K562 (cell line): ENCODE measurements around the gene SH3YL1. TPM values are rescaled to one million over a fixed set of nuclear protein-coding genes. Genes with fewer than 3 reads are reported as not detected.

ENCODE experiments used
- ATAC-seq: fragments of 200-7000 bp; cut with Tn5 transposase; 3 replicates; pipeline ENCODE4 v1.9.1; 2020; ENCODE audit warnings: moderate library complexity
- BruUV-seq: library from RNA; stranded (reverse); fragments of 400-500 nt; replicated peaks from 2 replicates; lab custom pipeline; 2021; lab: Mats Ljungman, UMichigan
- CTCF ChIA-PET: fragments of 300-600 bp; formaldehyde crosslinking; extraction: SDS; loops from one replicate; lab custom pipeline; 2021; ENCODE audit warnings: low intra/inter-chr PET ratio; lab: Yijun Ruan, JAX
- POLR2A ChIA-PET: fragments of 300-600, 350-650 bp; sonication (Branson Sonifier 250); formaldehyde crosslinking; extraction: SDS; loops from one replicate; lab custom pipeline; 2021; ENCODE audit warnings: antibody characterized with exemption, inconsistent platforms; lab: Yijun Ruan, JAX
- DNase-seq, 4 experiments: peaks; one replicate each; pipeline versions ENCODE4 v3.0.0 to v3.0.0-alpha.2; 2011 to 2018; ENCODE audit warnings: low spot score in 3 of 4, mixed read lengths in 3 of 4; ENCODE audit errors: extremely low read depth in 1 of 4
- FAIRE-seq: peaks from 2 replicates; lab custom pipeline; 2011; peaks lifted over from hg19 to GRCh38; lab: Jason Lieb, UNC
- H2AFZ ChIP-seq: 2 replicates; pipeline ENCODE4 v1.6.0; 2011; ENCODE audit warnings: low read depth, low read length, control low read depth, inconsistent platforms
- H3K27ac ChIP-seq: fragments of 200-600 bp; 3 replicates; pipeline ENCODE4 v1.8.0; 2011; ENCODE audit warnings: low read depth, mild to moderate bottlenecking, control low read depth, inconsistent platforms, low read length, moderate library complexity, mixed read lengths; ENCODE audit errors: extremely low read depth
- H3K27me3 ChIP-seq, 2 experiments: fragments of 300-600 bp in 1 of 2; 2 replicates in 1 of 2; 3 replicates in 1 of 2; pipeline versions ENCODE4 v1.6.0 to v1.8.0; 2011; ENCODE audit warnings: inconsistent platforms in 2 of 2, low read length in 2 of 2, mild to moderate bottlenecking in 1 of 2, mixed read lengths in 1 of 2, moderate library complexity in 1 of 2; ENCODE audit not compliant: control insufficient read depth in 2 of 2, insufficient read depth in 2 of 2
- H3K36me3 ChIP-seq: fragments of 300-600 bp; 3 replicates; pipeline ENCODE4 v1.8.0; 2011; ENCODE audit warnings: mild to moderate bottlenecking, low read length, inconsistent platforms; ENCODE audit not compliant: control insufficient read depth, insufficient read depth
- H3K4me1 ChIP-seq, 2 experiments: fragments of 200-600 bp in 1 of 2; replicated peaks in 1 of 2; 2 replicates in 1 of 2; 3 replicates in 1 of 2; pipeline versions ENCODE4 v1.5.1 to v1.8.0; 2011; ENCODE audit warnings: inconsistent platforms in 2 of 2, low read length in 2 of 2, mild to moderate bottlenecking in 1 of 2, mixed read lengths in 1 of 2, moderate library complexity in 1 of 2; ENCODE audit not compliant: control insufficient read depth in 2 of 2, insufficient read depth in 2 of 2
- H3K4me2 ChIP-seq: 2 replicates; pipeline ENCODE4 v1.6.1; 2011; ENCODE audit warnings: low read length, control low read depth, inconsistent platforms, mixed read lengths; ENCODE audit not compliant: insufficient read depth
- H3K4me3 ChIP-seq: fragments of 200-600 bp; sonication (generic), shearing (Covaris generic); 2 replicates; pipeline ENCODE4 v1.5.1; 2016; ENCODE audit warnings: control low read depth, inconsistent platforms
- H3K79me2 ChIP-seq: fragments of 200-600 bp; 3 replicates; pipeline ENCODE4 v1.8.0; 2011; ENCODE audit warnings: low read length, inconsistent platforms; ENCODE audit not compliant: control insufficient read depth, insufficient read depth
- H3K9ac ChIP-seq, 2 experiments: 2 replicates each; pipeline versions ENCODE4 v1.6.0 to v1.6.1; 2011; ENCODE audit warnings: low read depth in 2 of 2, low read length in 2 of 2, control low read depth in 1 of 2, inconsistent platforms in 1 of 2, mild to moderate bottlenecking in 1 of 2, mixed read lengths in 1 of 2; ENCODE audit not compliant: insufficient read depth in 1 of 2
- H3K9me1 ChIP-seq: one replicate; pipeline ENCODE4 v1.6.0; 2011; ENCODE audit warnings: inconsistent platforms, mild to moderate bottlenecking, low read length, moderate library complexity; ENCODE audit not compliant: control insufficient read depth, insufficient read depth
- H3K9me3 ChIP-seq: replicated peaks from 2 replicates; pipeline ENCODE4 v1.5.1; 2011; ENCODE audit warnings: low read depth, low read length, inconsistent platforms; ENCODE audit not compliant: control insufficient read depth, insufficient read depth
- H4K20me1 ChIP-seq: replicated peaks from 2 replicates; pipeline ENCODE4 v1.6.1; 2011; ENCODE audit warnings: low read length, inconsistent platforms, mixed read lengths; ENCODE audit not compliant: control insufficient read depth, insufficient read depth
- EHMT2 ChIP-seq: fragments of 450-650 bp; IDR thresholded peaks from 2 replicates; pipeline ENCODE4 v1.6.1; 2018; ENCODE audit warnings: antibody characterized with exemption
- FOXM1 ChIP-seq, 2 experiments: fragments of 450-650 bp in 1 of 2; sonication (generic) in 1 of 2; formaldehyde crosslinking in 1 of 2; IDR thresholded peaks; 2 replicates each; pipeline versions ENCODE4 v1.6.1 to v1.9.0; 2017 to 2022; ENCODE audit warnings: low read depth in 2 of 2, mild to moderate bottlenecking in 2 of 2, missing genetic modification reagents in 1 of 2, moderate library complexity in 1 of 2
- HNRNPK ChIP-seq: fragments of 200-400 bp; formaldehyde crosslinking; IDR thresholded peaks from one replicate; pipeline ENCODE4 v1.6.1; 2018; ENCODE audit warnings: mild to moderate bottlenecking, low read depth, low read length; ENCODE audit not compliant: poor library complexity, severe bottlenecking
- HSF4 ChIP-seq: fragments of 250-450 bp; sonication (Bioruptor Pico); IDR thresholded peaks from 2 replicates; pipeline ENCODE4 v2.1.2; 2022; ENCODE audit warnings: mild to moderate bottlenecking, moderate library complexity, borderline replicate concordance
- MTA1 ChIP-seq: fragments of 450-650 bp; IDR thresholded peaks from 2 replicates; pipeline ENCODE4 v1.6.1; 2017; ENCODE audit warnings: borderline replicate concordance
- RBM14 ChIP-seq: fragments of 200-400 bp; formaldehyde crosslinking; IDR thresholded peaks from 2 replicates; pipeline ENCODE4 v1.6.1; 2018; ENCODE audit warnings: low read depth, mild to moderate bottlenecking, low read length, moderate library complexity, borderline replicate concordance; ENCODE audit not compliant: insufficient read depth
- SIN3A ChIP-seq, 2 experiments: fragments of 150-350 bp in 1 of 2; IDR thresholded peaks; 2 replicates each; pipeline ENCODE4 v1.6.1; 2011 to 2016; ENCODE audit warnings: borderline replicate concordance in 2 of 2, low read depth in 2 of 2, low read length in 2 of 2, mild to moderate bottlenecking in 2 of 2, moderate library complexity in 2 of 2; ENCODE audit not compliant: control insufficient read depth in 1 of 2
- TBL1XR1 ChIP-seq, 2 experiments: IDR thresholded peaks; 2 replicates each; pipeline ENCODE4 v1.6.1; 2012; ENCODE audit warnings: improper control_type of control experiment in 2 of 2, low read length in 2 of 2, mild to moderate bottlenecking in 1 of 2
- ZSCAN32 ChIP-seq: fragments of 450-650 bp; formaldehyde crosslinking; IDR thresholded peaks from 2 replicates; pipeline ENCODE4 v1.4.0; 2020; ENCODE audit warnings: mild to moderate bottlenecking, moderate library complexity
- WGBS: fragments of 100-300 bp; shearing (Covaris generic); methylation state at CpG from one replicate; pipeline ENCODE4 v1.1.6; 2016; ENCODE audit warnings: low coverage, mixed read lengths; ENCODE audit not compliant: insufficient coverage; ENCODE audit errors: missing lambda C conversion rate; 5-methylcytosine and 5-hydroxymethylcytosine counted together
- in situ Hi-C: fragments of 300-500 bp; cut with MboI; formaldehyde crosslinking; loops from 4 replicates; pipeline ENCODE4 v1.15.0; 2018; ENCODE audit warnings: inconsistent platforms, mixed read lengths
- intact Hi-C: fragments of 100-400 bp; cut with micrococcal nuclease; formaldehyde crosslinking; loops from 2 replicates; pipeline ENCODE4 v1.14.2; 2022
- polyA plus RNA-seq, 8 experiments: library from polyadenylated mRNA; depleted of rRNA in 4 of 8; stranded (reverse) in 5 of 8; unstranded in 3 of 8; fragments of >200 nt; fragmentation: Nextera tagmentation in 2 of 8; fragmentation: Illumina TruSeq in 1 of 8; extraction: Ambion mirVana in 2 of 8; extraction: Trizol in 1 of 8; gene quantifications; 2 replicates each; pipeline versions ENCODE4 v1.2.1 to v1.2.3, GENCODE V29; 2011 to 2014; ENCODE audit warnings: inconsistent platforms in 1 of 8, missing spikeins in 1 of 8
- total RNA-seq, 7 experiments: library from RNA; depleted of rRNA in 6 of 7; stranded (reverse); fragments of >200 nt in 6 of 7; fragmentation: Illumina TruSeq in 2 of 7; extraction: Trizol in 2 of 7; gene quantifications; 2 replicates each; pipeline versions ENCODE4 v1.2.1 to v1.2.3, GENCODE V29; 2011 to 2021; ENCODE audit warnings: low replicate concordance in 1 of 7
- TF ChIP-seq, protein P1 (sequence below): fragments of 250-450 bp; sonication (Bioruptor Pico); IDR thresholded peaks from 2 replicates; pipeline ENCODE4 v1.8.0; 2021; ENCODE audit warnings: mild to moderate bottlenecking, moderate library complexity
- TF ChIP-seq, protein P2 (sequence below): fragments of 200-800 bp; sonication (Bioruptor generic); IDR thresholded peaks from 2 replicates; pipeline ENCODE4 v1.6.1; 2017; ENCODE audit warnings: missing genetic modification characterization, missing compliant biosample characterization
- TF ChIP-seq, protein P3 (sequence below): sonication (generic); formaldehyde crosslinking; IDR thresholded peaks from 2 replicates; pipeline ENCODE4 v1.8.0; 2022; ENCODE audit warnings: missing genetic modification reagents, mild to moderate bottlenecking, borderline replicate concordance
- TF ChIP-seq, protein P4 (sequence below): sonication (generic); formaldehyde crosslinking; IDR thresholded peaks from 2 replicates; pipeline ENCODE4 v1.8.1; 2023; ENCODE audit warnings: mild to moderate bottlenecking, missing genetic modification reagents
- TF ChIP-seq, protein P5 (sequence below): fragments of 450-650 bp; formaldehyde crosslinking; IDR thresholded peaks from 2 replicates; pipeline ENCODE4 v1.4.0; 2022; ENCODE audit warnings: mild to moderate bottlenecking, moderate library complexity

SH3YL1 gene
- total and polyA plus RNA-seq, 9 of the 15 experiments (the other 6 are each of a cell fraction or from before 2014, with no cell fraction given): 3.9 to 7.8 (median 5.3) TPM

DNA sequence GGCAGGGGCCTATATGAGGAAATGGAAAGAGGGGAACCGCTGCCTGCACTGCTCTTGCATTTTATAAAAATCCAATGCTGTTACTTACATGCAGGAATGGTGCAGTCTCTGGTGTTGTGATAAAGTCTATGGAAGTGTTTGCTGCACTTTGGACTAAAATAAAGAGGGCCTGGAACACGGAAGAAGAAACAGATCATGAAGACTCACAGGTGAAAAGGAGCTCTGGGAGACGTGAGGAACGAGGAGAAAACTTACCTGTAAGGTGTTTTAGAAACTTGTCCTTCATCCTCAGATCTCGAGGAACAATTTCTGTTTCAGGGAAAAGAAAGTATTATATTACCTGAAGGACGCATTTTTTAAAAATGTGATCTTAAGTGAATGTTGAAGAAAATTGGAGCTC is 22.2 kb upstream of the SH3YL1 start:
- WGBS: 76% methylated on average over 5 of the region's 6 CpGs
- ChIA-PET POLR2A (no interaction called here), CTCF (no interaction called here)
- peaks cover 15% of the 10 kb centered on the region; the same call in 2 of the 3 replicates for H3K36me3 ChIP-seq
- no peak overlapping the region for H3K4me2 ChIP-seq
- H3K79me2 ChIP-seq: no peaks in the 10 kb centered on the region
- H3K27ac ChIP-seq: no peak overlapping the region
- no peaks in the 10 kb centered on the region for H4K20me1 ChIP-seq
- BruUV-seq: no TSS peak
- peaks cover 0 to 13% of the 10 kb centered on the region in 2 experiments; a peak in 3 of 5 replicates for H3K4me1 ChIP-seq
- DNase-seq (no peak), ATAC-seq (no peak), FAIRE-seq (no peak)
- no peak overlapping the region for H2AFZ ChIP-seq
- no peaks in the 10 kb centered on the region for H3K9me1 ChIP-seq
- in situ Hi-C loops: no loop called here
- H3K9me3 ChIP-seq: no peaks in the 10 kb centered on the region
- H3K4me3 ChIP-seq: no peak overlapping the region
- intact Hi-C loops: no loop called here
- H3K27me3 ChIP-seq: no peaks in the 10 kb centered on the region
- H3K9ac ChIP-seq: no peak overlapping the region
- TF ChIP-seq HSF4 (CRISPR knock-in tag): no peak
- TF ChIP-seq EHMT2: no peak
- TF ChIP-seq TBL1XR1 (IDR thresholded peaks at IDR 0.05; ENCODE audit: low read length in 2 of 2): no peak
- TF ChIP-seq, protein P1, sequence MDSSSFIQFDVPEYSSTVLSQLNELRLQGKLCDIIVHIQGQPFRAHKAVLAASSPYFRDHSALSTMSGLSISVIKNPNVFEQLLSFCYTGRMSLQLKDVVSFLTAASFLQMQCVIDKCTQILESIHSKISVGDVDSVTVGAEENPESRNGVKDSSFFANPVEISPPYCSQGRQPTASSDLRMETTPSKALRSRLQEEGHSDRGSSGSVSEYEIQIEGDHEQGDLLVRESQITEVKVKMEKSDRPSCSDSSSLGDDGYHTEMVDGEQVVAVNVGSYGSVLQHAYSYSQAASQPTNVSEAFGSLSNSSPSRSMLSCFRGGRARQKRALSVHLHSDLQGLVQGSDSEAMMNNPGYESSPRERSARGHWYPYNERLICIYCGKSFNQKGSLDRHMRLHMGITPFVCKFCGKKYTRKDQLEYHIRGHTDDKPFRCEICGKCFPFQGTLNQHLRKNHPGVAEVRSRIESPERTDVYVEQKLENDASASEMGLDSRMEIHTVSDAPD (CRISPR knock-in tag): no peak
- no peak for TF ChIP-seq RBM14
- TF ChIP-seq ZSCAN32 (CRISPR knock-in tag): no peak
- no peak for TF ChIP-seq HNRNPK
- no peak for TF ChIP-seq FOXM1 (IDR thresholded peaks at IDR 0.05; ENCODE audit: low read depth)
- TF ChIP-seq FOXM1 (CRISPR knock-in tag; IDR thresholded peaks at IDR 0.05; ENCODE audit: low read depth): no peak
- TF ChIP-seq, protein P2, sequence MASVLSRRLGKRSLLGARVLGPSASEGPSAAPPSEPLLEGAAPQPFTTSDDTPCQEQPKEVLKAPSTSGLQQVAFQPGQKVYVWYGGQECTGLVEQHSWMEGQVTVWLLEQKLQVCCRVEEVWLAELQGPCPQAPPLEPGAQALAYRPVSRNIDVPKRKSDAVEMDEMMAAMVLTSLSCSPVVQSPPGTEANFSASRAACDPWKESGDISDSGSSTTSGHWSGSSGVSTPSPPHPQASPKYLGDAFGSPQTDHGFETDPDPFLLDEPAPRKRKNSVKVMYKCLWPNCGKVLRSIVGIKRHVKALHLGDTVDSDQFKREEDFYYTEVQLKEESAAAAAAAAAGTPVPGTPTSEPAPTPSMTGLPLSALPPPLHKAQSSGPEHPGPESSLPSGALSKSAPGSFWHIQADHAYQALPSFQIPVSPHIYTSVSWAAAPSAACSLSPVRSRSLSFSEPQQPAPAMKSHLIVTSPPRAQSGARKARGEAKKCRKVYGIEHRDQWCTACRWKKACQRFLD (CRISPR knock-in tag): no peak
- TF ChIP-seq, protein P3, sequence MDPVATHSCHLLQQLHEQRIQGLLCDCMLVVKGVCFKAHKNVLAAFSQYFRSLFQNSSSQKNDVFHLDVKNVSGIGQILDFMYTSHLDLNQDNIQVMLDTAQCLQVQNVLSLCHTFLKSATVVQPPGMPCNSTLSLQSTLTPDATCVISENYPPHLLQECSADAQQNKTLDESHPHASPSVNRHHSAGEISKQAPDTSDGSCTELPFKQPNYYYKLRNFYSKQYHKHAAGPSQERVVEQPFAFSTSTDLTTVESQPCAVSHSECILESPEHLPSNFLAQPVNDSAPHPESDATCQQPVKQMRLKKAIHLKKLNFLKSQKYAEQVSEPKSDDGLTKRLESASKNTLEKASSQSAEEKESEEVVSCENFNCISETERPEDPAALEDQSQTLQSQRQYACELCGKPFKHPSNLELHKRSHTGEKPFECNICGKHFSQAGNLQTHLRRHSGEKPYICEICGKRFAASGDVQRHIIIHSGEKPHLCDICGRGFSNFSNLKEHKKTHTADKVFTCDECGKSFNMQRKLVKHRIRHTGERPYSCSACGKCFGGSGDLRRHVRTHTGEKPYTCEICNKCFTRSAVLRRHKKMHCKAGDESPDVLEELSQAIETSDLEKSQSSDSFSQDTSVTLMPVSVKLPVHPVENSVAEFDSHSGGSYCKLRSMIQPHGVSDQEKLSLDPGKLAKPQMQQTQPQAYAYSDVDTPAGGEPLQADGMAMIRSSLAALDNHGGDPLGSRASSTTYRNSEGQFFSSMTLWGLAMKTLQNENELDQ (CRISPR knock-in tag): no peak
- TF ChIP-seq, protein P4, sequence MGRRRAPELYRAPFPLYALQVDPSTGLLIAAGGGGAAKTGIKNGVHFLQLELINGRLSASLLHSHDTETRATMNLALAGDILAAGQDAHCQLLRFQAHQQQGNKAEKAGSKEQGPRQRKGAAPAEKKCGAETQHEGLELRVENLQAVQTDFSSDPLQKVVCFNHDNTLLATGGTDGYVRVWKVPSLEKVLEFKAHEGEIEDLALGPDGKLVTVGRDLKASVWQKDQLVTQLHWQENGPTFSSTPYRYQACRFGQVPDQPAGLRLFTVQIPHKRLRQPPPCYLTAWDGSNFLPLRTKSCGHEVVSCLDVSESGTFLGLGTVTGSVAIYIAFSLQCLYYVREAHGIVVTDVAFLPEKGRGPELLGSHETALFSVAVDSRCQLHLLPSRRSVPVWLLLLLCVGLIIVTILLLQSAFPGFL (CRISPR knock-in tag): no peak
- no peak for TF ChIP-seq MTA1
- TF ChIP-seq, protein P5, sequence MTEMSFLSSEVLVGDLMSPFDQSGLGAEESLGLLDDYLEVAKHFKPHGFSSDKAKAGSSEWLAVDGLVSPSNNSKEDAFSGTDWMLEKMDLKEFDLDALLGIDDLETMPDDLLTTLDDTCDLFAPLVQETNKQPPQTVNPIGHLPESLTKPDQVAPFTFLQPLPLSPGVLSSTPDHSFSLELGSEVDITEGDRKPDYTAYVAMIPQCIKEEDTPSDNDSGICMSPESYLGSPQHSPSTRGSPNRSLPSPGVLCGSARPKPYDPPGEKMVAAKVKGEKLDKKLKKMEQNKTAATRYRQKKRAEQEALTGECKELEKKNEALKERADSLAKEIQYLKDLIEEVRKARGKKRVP (CRISPR knock-in tag): no peak
- no peak for TF ChIP-seq SIN3A (IDR thresholded peaks at IDR 0.05; ENCODE audit: borderline replicate concordance in 2 of 2, control insufficient read depth in 1 of 2, low read depth in 2 of 2, low read length in 2 of 2)
